ENCODE results near the gene CST6. TPM values are rescaled to one million over a fixed set of nuclear protein-coding genes. Genes with fewer than 3 reads are reported as not detected.

The CST6 gene
- total and polyA plus RNA-seq, 2 of the 13 experiments (the other 11 are each of a cell fraction or from before 2014, with no cell fraction given) = not detected

GRCh38 chr11:66001942-66002647 lies 9.7 kb upstream of the CST6 start, which contains the start of the genes BANF1 and EIF1AD (continued):
- TF ChIP-seq ZSCAN22 (CRISPR knock-in tag; IDR thresholded peaks at IDR 0.05) = no peak
- no peak for TF ChIP-seq MLLT10 (CRISPR knock-in tag; IDR thresholded peaks at IDR 0.05)
- TF ChIP-seq, protein P1, sequence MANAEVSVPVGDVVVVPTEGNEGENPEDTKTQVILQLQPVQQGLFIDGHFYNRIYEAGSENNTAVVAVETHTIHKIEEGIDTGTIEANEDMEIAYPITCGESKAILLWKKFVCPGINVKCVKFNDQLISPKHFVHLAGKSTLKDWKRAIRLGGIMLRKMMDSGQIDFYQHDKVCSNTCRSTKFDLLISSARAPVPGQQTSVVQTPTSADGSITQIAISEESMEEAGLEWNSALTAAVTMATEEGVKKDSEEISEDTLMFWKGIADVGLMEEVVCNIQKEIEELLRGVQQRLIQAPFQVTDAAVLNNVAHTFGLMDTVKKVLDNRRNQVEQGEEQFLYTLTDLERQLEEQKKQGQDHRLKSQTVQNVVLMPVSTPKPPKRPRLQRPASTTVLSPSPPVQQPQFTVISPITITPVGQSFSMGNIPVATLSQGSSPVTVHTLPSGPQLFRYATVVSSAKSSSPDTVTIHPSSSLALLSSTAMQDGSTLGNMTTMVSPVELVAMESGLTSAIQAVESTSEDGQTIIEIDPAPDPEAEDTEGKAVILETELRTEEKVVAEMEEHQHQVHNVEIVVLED (CRISPR knock-in tag; IDR thresholded peaks at IDR 0.05; ENCODE audit: borderline replicate concordance) = peak; percentile 90
- peak; percentile 90 for TF ChIP-seq SALL2 (CRISPR knock-in tag; IDR thresholded peaks at IDR 0.05)
- TF ChIP-seq PAWR (CRISPR knock-in tag; IDR thresholded peaks at IDR 0.05; ENCODE audit: borderline replicate concordance) = no peak
- TF ChIP-seq BHLHE40 (IDR thresholded peaks at IDR 0.05; ENCODE audit: low read length) = 0 out of 2 replicates have a peak, but pooled peaks have one; percentile 5
- TF ChIP-seq ZNF713 (CRISPR knock-in tag; IDR thresholded peaks at IDR 0.05) = no peak
- no peak for TF ChIP-seq ZNF207 (IDR thresholded peaks at IDR 0.05; ENCODE audit: borderline replicate concordance)
- TF ChIP-seq HOXA7 (CRISPR knock-in tag; IDR thresholded peaks at IDR 0.05) = no peak
- TF ChIP-seq PAX8 (CRISPR knock-in tag; IDR thresholded peaks at IDR 0.05; ENCODE audit: borderline replicate concordance) = 0 out of 2 replicates have a peak, but pooled peaks have one; percentile 40
- TF ChIP-seq CCAR2 (optimal IDR thresholded peaks at IDR 0.05; ENCODE audit: low read depth, low read length) = peak; percentile 84
- TF ChIP-seq SP1 (IDR thresholded peaks at IDR 0.05) = no peak
- peak; percentile 93 for TF ChIP-seq SP1 (CRISPR knock-in tag; IDR thresholded peaks at IDR 0.05)
- TF ChIP-seq ZNF44 (CRISPR knock-in tag; IDR thresholded peaks at IDR 0.05) = peak; percentile 94
- TF ChIP-seq SATB2 (CRISPR knock-in tag; IDR thresholded peaks at IDR 0.05) = no peak
- TF ChIP-seq DBP (CRISPR knock-in tag; IDR thresholded peaks at IDR 0.05; ENCODE audit: not compliant biosample characterization) = no peak
- TF ChIP-seq ZNF619 (CRISPR knock-in tag; IDR thresholded peaks at IDR 0.05) = peak; percentile 67
- TF ChIP-seq ZSCAN5A (CRISPR knock-in tag; IDR thresholded peaks at IDR 0.05; ENCODE audit: borderline replicate concordance) = peak; percentile 78; the same call in 1 of the 2 replicates
- peak; percentile 97 for TF ChIP-seq ZNF687 (CRISPR knock-in tag; IDR thresholded peaks at IDR 0.05)
- no peak for TF ChIP-seq XBP1 (CRISPR knock-in tag; IDR thresholded peaks at IDR 0.05)
- TF ChIP-seq THRA (CRISPR knock-in tag; IDR thresholded peaks at IDR 0.05; ENCODE audit: borderline replicate concordance) = peak; percentile 82

Measured in HepG2 (cell line).